ENCODE measurements around the gene TTC1. TPM values are rescaled to one million over a fixed set of nuclear protein-coding genes. Genes with fewer than 3 reads are reported as not detected.
A peak's percentile ranks its signal among the peaks of the same experiment; 100 is the strongest.

TTC1 gene
- total and polyA plus RNA-seq, 2 donors, result 58.2 to 63.7 TPM

- Histone ChIP-seq H3K4me1 (ENCODE audit: control insufficient read depth in 2 of 2, insufficient read depth in 2 of 2, low read length in 2 of 2) (peaks cover 2 to 5% of the 10 kb centered on the region in 2 donors), H3K27me3 (ENCODE audit: control insufficient read depth in 2 of 2, insufficient read depth in 1 of 2, low read length in 1 of 2) (peaks cover 44 to 80% of the 10 kb centered on the region in 2 donors), H3K9me3 (ENCODE audit: control insufficient read depth in 2 of 2, insufficient read depth in 1 of 2, low read length in 1 of 2) (no peaks in the 10 kb centered on the region), H3K4me3 (ENCODE audit: low read length in 2 of 2) (no peak overlapping the region), H3K36me3 (ENCODE audit: control insufficient read depth in 2 of 2, insufficient read depth in 2 of 2, low read length in 1 of 2) (no peaks in the 10 kb centered on the region), H3K27ac (ENCODE audit: low read depth in 1 of 2, low read length in 1 of 2) (no peak overlapping the region)
- DNase-seq (ENCODE audit: low read depth in 6 of 9, low spot score in 9 of 9), result no peak
- 88% methylated on average over 4 of the region's 4 CpGs for WGBS
These were observed 37.9 kb upstream of the TTC1 start for GRCh38 chr5:159971038-159971437.

- H3K27ac ChIP-seq (ENCODE audit: low read depth in 1 of 2, low read length in 1 of 2), result no peak overlapping the region
- peaks cover 2 to 5% of the 10 kb centered on the region in 2 donors for H3K4me1 ChIP-seq (ENCODE audit: control insufficient read depth in 2 of 2, insufficient read depth in 2 of 2, low read length in 2 of 2)
- no peak for DNase-seq (ENCODE audit: low read depth in 6 of 9, low spot score in 9 of 9)
- no peak overlapping the region for H3K4me3 ChIP-seq (ENCODE audit: low read length in 2 of 2)
- WGBS, result 26% methylated on average over 11 of the region's 11 CpGs
- peaks cover 44 to 78% of the 10 kb centered on the region in 2 donors for H3K27me3 ChIP-seq (ENCODE audit: control insufficient read depth in 2 of 2, insufficient read depth in 1 of 2, low read length in 1 of 2)
- H3K9me3 ChIP-seq (ENCODE audit: control insufficient read depth in 2 of 2, insufficient read depth in 1 of 2, low read length in 1 of 2), result no peaks in the 10 kb centered on the region
- no peaks in the 10 kb centered on the region for H3K36me3 ChIP-seq (ENCODE audit: control insufficient read depth in 2 of 2, insufficient read depth in 2 of 2, low read length in 1 of 2)
These were observed 37.4 kb upstream of the TTC1 start for GRCh38 chr5:159971514-159971913.

GRCh38 chr5:159971931-159972461, 36.9 kb upstream of the TTC1 start:
- H3K4me3 ChIP-seq (ENCODE audit: low read length in 2 of 2), result no peak overlapping the region
- peak in 1 of 9 donors; percentile 1 for DNase-seq (ENCODE audit: low read depth in 6 of 9, low spot score in 9 of 9)
- no peaks in the 10 kb centered on the region for H3K9me3 ChIP-seq (ENCODE audit: control insufficient read depth in 2 of 2, insufficient read depth in 1 of 2, low read length in 1 of 2)
- H3K4me1 ChIP-seq (ENCODE audit: control insufficient read depth in 2 of 2, insufficient read depth in 2 of 2, low read length in 2 of 2), result peaks cover 2 to 5% of the 10 kb centered on the region in 2 donors
- H3K36me3 ChIP-seq (ENCODE audit: control insufficient read depth in 2 of 2, insufficient read depth in 2 of 2, low read length in 1 of 2), result no peaks in the 10 kb centered on the region
- no peak overlapping the region for H3K27ac ChIP-seq (ENCODE audit: low read depth in 1 of 2, low read length in 1 of 2)
- 1% methylated on average over 76 of the region's 76 CpGs for WGBS
- peaks cover 44 to 79% of the 10 kb centered on the region in 2 donors for H3K27me3 ChIP-seq (ENCODE audit: control insufficient read depth in 2 of 2, insufficient read depth in 1 of 2, low read length in 1 of 2)

GRCh38 chr5:159972538-159973362, 36.2 kb upstream of the TTC1 start:
- no peak overlapping the region for H3K4me3 ChIP-seq (ENCODE audit: low read length in 2 of 2)

GRCh38 chr5:159975462-159976019, 33.4 kb upstream of the TTC1 start:
- Histone ChIP-seq H3K27ac (ENCODE audit: low read depth in 1 of 2, low read length in 1 of 2) (no peak overlapping the region), H3K27me3 (ENCODE audit: control insufficient read depth in 2 of 2, insufficient read depth in 1 of 2, low read length in 1 of 2) (peaks cover 35 to 68% of the 10 kb centered on the region in 2 donors), H3K4me1 (ENCODE audit: control insufficient read depth in 2 of 2, insufficient read depth in 2 of 2, low read length in 2 of 2) (peaks cover 2 to 5% of the 10 kb centered on the region in 2 donors), H3K4me3 (ENCODE audit: low read length in 2 of 2) (no peak overlapping the region), H3K9me3 (ENCODE audit: control insufficient read depth in 2 of 2, insufficient read depth in 1 of 2, low read length in 1 of 2) (no peaks in the 10 kb centered on the region), H3K36me3 (ENCODE audit: control insufficient read depth in 2 of 2, insufficient read depth in 2 of 2, low read length in 1 of 2) (no peaks in the 10 kb centered on the region)
- no peak for DNase-seq (ENCODE audit: low read depth in 6 of 9, low spot score in 9 of 9)
- 98% methylated on average over 2 of the region's 2 CpGs for WGBS

More at GRCh38 chr5:159972538-159973362, 36.2 kb upstream of the TTC1 start:
- DNase-seq (ENCODE audit: low read depth in 6 of 9, low spot score in 9 of 9), result no peak
- H3K4me1 ChIP-seq (ENCODE audit: control insufficient read depth in 2 of 2, insufficient read depth in 2 of 2, low read length in 2 of 2), result peaks cover 2 to 5% of the 10 kb centered on the region in 2 donors
- H3K36me3 ChIP-seq (ENCODE audit: control insufficient read depth in 2 of 2, insufficient read depth in 2 of 2, low read length in 1 of 2), result no peaks in the 10 kb centered on the region
- no peak overlapping the region for H3K27ac ChIP-seq (ENCODE audit: low read depth in 1 of 2, low read length in 1 of 2)
- peaks cover 44 to 79% of the 10 kb centered on the region in 2 donors for H3K27me3 ChIP-seq (ENCODE audit: control insufficient read depth in 2 of 2, insufficient read depth in 1 of 2, low read length in 1 of 2)
- H3K9me3 ChIP-seq (ENCODE audit: control insufficient read depth in 2 of 2, insufficient read depth in 1 of 2, low read length in 1 of 2), result no peaks in the 10 kb centered on the region
- 21% methylated on average over 48 of the region's 50 CpGs for WGBS

GRCh38 chr5:159976921-159977320, 32.0 kb upstream of the TTC1 start:
- DNase-seq (ENCODE audit: low read depth in 6 of 9, low spot score in 9 of 9), result no peak
- 98% methylated on average over 3 of the region's 3 CpGs for WGBS
- no peaks in the 10 kb centered on the region for H3K36me3 ChIP-seq (ENCODE audit: control insufficient read depth in 2 of 2, insufficient read depth in 2 of 2, low read length in 1 of 2)
- H3K27ac ChIP-seq (ENCODE audit: low read depth in 1 of 2, low read length in 1 of 2), result no peak overlapping the region
- H3K4me3 ChIP-seq (ENCODE audit: low read length in 2 of 2), result no peak overlapping the region
- H3K9me3 ChIP-seq (ENCODE audit: control insufficient read depth in 2 of 2, insufficient read depth in 1 of 2, low read length in 1 of 2), result no peaks in the 10 kb centered on the region
- H3K27me3 ChIP-seq (ENCODE audit: control insufficient read depth in 2 of 2, insufficient read depth in 1 of 2, low read length in 1 of 2), result peaks cover 25 to 56% of the 10 kb centered on the region in 2 donors
- peaks cover 2% of the 10 kb centered on the region in 2 donors for H3K4me1 ChIP-seq (ENCODE audit: control insufficient read depth in 2 of 2, insufficient read depth in 2 of 2, low read length in 2 of 2)

- Histone ChIP-seq H3K27ac (ENCODE audit: low read depth in 1 of 2, low read length in 1 of 2) (no peak overlapping the region), H3K4me3 (ENCODE audit: low read length in 2 of 2) (no peak overlapping the region), H3K27me3 (ENCODE audit: control insufficient read depth in 2 of 2, insufficient read depth in 1 of 2, low read length in 1 of 2) (peaks cover 11 to 51% of the 10 kb centered on the region in 2 donors), H3K36me3 (ENCODE audit: control insufficient read depth in 2 of 2, insufficient read depth in 2 of 2, low read length in 1 of 2) (no peaks in the 10 kb centered on the region), H3K4me1 (ENCODE audit: control insufficient read depth in 2 of 2, insufficient read depth in 2 of 2, low read length in 2 of 2) (no peaks in the 10 kb centered on the region), H3K9me3 (ENCODE audit: control insufficient read depth in 2 of 2, insufficient read depth in 1 of 2, low read length in 1 of 2) (no peaks in the 10 kb centered on the region)
- no peak for DNase-seq (ENCODE audit: low read depth in 6 of 9, low spot score in 9 of 9)
- 64% methylated on average over 2 of the region's 2 CpGs for WGBS
These were observed 30.6 kb upstream of the TTC1 start for GRCh38 chr5:159978358-159978757.

- Histone ChIP-seq H3K9me3 (ENCODE audit: control insufficient read depth in 2 of 2, insufficient read depth in 1 of 2, low read length in 1 of 2) (peaks cover 0 to 4% of the 10 kb centered on the region in 2 donors), H3K4me1 (ENCODE audit: control insufficient read depth in 2 of 2, insufficient read depth in 2 of 2, low read length in 2 of 2) (peaks cover 6% of the 10 kb centered on the region in 2 donors), H3K27ac (ENCODE audit: low read depth in 1 of 2, low read length in 1 of 2) (no peak overlapping the region), H3K36me3 (ENCODE audit: control insufficient read depth in 2 of 2, insufficient read depth in 2 of 2, low read length in 1 of 2) (no peaks in the 10 kb centered on the region), H3K4me3 (ENCODE audit: low read length in 2 of 2) (no peak overlapping the region), H3K27me3 (ENCODE audit: control insufficient read depth in 2 of 2, insufficient read depth in 1 of 2, low read length in 1 of 2) (peaks cover 7 to 46% of the 10 kb centered on the region in 2 donors)
- 94% methylated on average over 8 of the region's 8 CpGs for WGBS
- DNase-seq (ENCODE audit: low read depth in 6 of 9, low spot score in 9 of 9), result no peak
These were observed 26.3 kb upstream of the TTC1 start for GRCh38 chr5:159982421-159983173.
